HG02763 (cell line): Measurements from ENCODE around the gene ADAMTS8.

Experiments
- ATAC-seq: cut with Tn5 transposase; IDR thresholded peaks from one replicate; pipeline ENCODE4 v1.9.1; 2021; ENCODE audit warnings: mild to moderate bottlenecking, moderate library complexity; ENCODE audit not compliant: unreplicated experiment

The ADAMTS8 gene

GRCh38 chr11:130358398-130358797 lies 70.0 kb downstream of the ADAMTS8 start:
- ATAC-seq, result no peak
